HTERT RPE-1 (cell line): ENCODE data around the gene ATP1A1.

Experiments
- in situ Hi-C: fragments of 300-500 bp; cut with MboI; formaldehyde crosslinking; loops from 4 replicates; pipeline ENCODE4 v1.14.3; 2020; ENCODE audit warnings: low sequenced_read_pairs

ATP1A1 gene

GRCh38 chr1:116343019-116343418, 30.0 kb upstream of the ATP1A1 start:
- in situ Hi-C loops: no loop called here

- in situ Hi-C loops: no loop called here
Observed at GRCh38 chr1:116345011-116345410, 28.0 kb upstream of the ATP1A1 start.

GRCh38 chr1:116345843-116346242, 27.2 kb upstream of the ATP1A1 start:
- in situ Hi-C loops: no loop called here

- in situ Hi-C loops: no loop called here
Observed at GRCh38 chr1:116346943-116347673, 25.9 kb upstream of the ATP1A1 start.

GRCh38 chr1:116347696-116348095, 25.3 kb upstream of the ATP1A1 start:
- in situ Hi-C loops: no loop called here

GRCh38 chr1:116350097-116350645, 22.9 kb upstream of the ATP1A1 start:
- in situ Hi-C loops: no loop called here

- in situ Hi-C loops: no loop called here
Observed at GRCh38 chr1:116351914-116352313, 21.1 kb upstream of the ATP1A1 start.

GRCh38 chr1:116352349-116352813, 20.7 kb upstream of the ATP1A1 start:
- in situ Hi-C loops: no loop called here

- in situ Hi-C loops: no loop called here
Observed at GRCh38 chr1:116353155-116353554, 19.9 kb upstream of the ATP1A1 start.

- in situ Hi-C loops: no loop called here
Observed at GRCh38 chr1:116356067-116356466, 17.0 kb upstream of the ATP1A1 start.

GRCh38 chr1:116356673-116357072, 16.4 kb upstream of the ATP1A1 start:
- in situ Hi-C loops: no loop called here

- in situ Hi-C loops: no loop called here
Observed at GRCh38 chr1:116357487-116357886, 15.6 kb upstream of the ATP1A1 start.

GRCh38 chr1:116359060-116359830, 13.8 kb upstream of the ATP1A1 start:
- in situ Hi-C loops: no loop called here

- in situ Hi-C loops: no loop called here
Observed at GRCh38 chr1:116359871-116360270, 13.2 kb upstream of the ATP1A1 start.

- in situ Hi-C loops: no loop called here
Observed at GRCh38 chr1:116360429-116361173, 12.4 kb upstream of the ATP1A1 start.

- in situ Hi-C loops: no loop called here
Observed at GRCh38 chr1:116361648-116362047, 11.4 kb upstream of the ATP1A1 start.

GRCh38 chr1:116362050-116362449, 11.0 kb upstream of the ATP1A1 start:
- in situ Hi-C loops: no loop called here

GRCh38 chr1:116365353-116365780, 7.7 kb upstream of the ATP1A1 start:
- in situ Hi-C loops: no loop called here

- in situ Hi-C loops: no loop called here
Observed at GRCh38 chr1:116365857-116366256, 7.2 kb upstream of the ATP1A1 start.

GRCh38 chr1:116367256-116367945, 5.6 kb upstream of the ATP1A1 start:
- in situ Hi-C loops: no loop called here

- in situ Hi-C loops: no loop called here
Observed at GRCh38 chr1:116368241-116368640, 4.8 kb upstream of the ATP1A1 start.
